HL-60 (cell line): ENCODE data around the gene LEF1.

ENCODE experiments used
- DNase-seq, 2 experiments: peaks; one replicate each; pipeline ENCODE4 v3.0.0-alpha.2; 2010 to 2020; ENCODE audit warnings: low read depth in 1 of 2, low spot score in 1 of 2
- H3K27ac ChIP-seq: fragments of 250-450 bp; sonication (Bioruptor Pico); replicated peaks from 2 replicates; pipeline ENCODE4 v1.5.1; 2020; ENCODE audit warnings: mild to moderate bottlenecking, moderate library complexity
- H3K27me3 ChIP-seq: fragments of 250-450 bp; sonication (Bioruptor Pico); 2 replicates; pipeline ENCODE4 v1.5.1; 2021; ENCODE audit warnings: mild to moderate bottlenecking, moderate library complexity; ENCODE audit not compliant: insufficient read depth, poor library complexity, severe bottlenecking
- H3K4me3 ChIP-seq: replicated peaks from 2 replicates; pipeline ENCODE4 v1.5.1; 2011; ENCODE audit warnings: mild to moderate bottlenecking, control low read depth, low read length; ENCODE audit not compliant: insufficient read depth
- CTCF ChIP-seq: IDR thresholded peaks from one replicate; pipeline ENCODE4 v1.5.1; 2011; ENCODE audit warnings: low read length, control low read depth, inconsistent platforms; ENCODE audit not compliant: insufficient read depth
- GABPA ChIP-seq: IDR thresholded peaks from 2 replicates; pipeline ENCODE4 v1.6.1; 2012; ENCODE audit warnings: low read depth
- POLR2AphosphoS5 ChIP-seq: IDR thresholded peaks from 2 replicates; pipeline ENCODE4 v1.6.1; 2012; ENCODE audit warnings: low read depth
- REST ChIP-seq: IDR thresholded peaks from 2 replicates; pipeline ENCODE4 v1.6.1; 2012; ENCODE audit warnings: low read depth; ENCODE audit not compliant: insufficient replicate concordance
- SPI1 ChIP-seq: IDR thresholded peaks from 2 replicates; pipeline ENCODE4 v1.6.1; 2012; ENCODE audit warnings: low read depth, mild to moderate bottlenecking, borderline replicate concordance

The LEF1 gene

DNA sequence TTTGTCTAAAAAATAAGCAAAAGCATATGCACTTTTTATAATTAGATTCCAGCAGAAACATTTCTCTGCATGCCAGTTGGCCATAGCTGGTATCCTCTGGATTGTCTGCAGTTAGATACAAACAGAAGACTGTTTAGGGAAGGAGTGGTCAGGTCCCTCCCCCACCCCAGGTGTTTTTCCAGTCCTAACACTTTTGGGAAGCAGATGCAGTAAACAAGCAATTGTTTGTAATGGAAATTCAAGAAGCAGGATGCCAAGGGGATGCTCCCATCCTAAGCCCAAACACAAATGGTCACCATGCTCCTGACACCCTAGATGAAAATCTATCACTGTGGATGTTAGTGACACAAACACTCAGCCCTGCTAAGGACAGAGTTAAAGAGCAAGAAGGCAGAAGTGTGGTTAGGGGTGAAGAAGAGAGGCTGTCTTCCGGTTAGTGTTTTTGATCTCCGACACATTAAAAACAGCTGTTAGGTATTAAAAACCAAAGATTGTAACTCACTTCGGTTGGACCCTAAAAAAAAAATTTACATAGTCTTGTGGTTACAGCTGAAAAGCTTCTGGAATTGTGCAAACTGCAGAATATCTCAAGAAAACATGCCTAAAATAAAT, 7.9 kb downstream of the LEF1 start:
- H3K4me3 ChIP-seq, result no peak overlapping the region
- no peak overlapping the region for H3K27ac ChIP-seq
- peaks cover 24% of the 10 kb centered on the region for H3K27me3 ChIP-seq
- no peak for TF ChIP-seq GABPA
- no peak for TF ChIP-seq SPI1
- TF ChIP-seq CTCF, result no peak
- no peak for TF ChIP-seq POLR2AphosphoS5
- TF ChIP-seq REST, result no peak
- no peak for DNase-seq

DNA sequence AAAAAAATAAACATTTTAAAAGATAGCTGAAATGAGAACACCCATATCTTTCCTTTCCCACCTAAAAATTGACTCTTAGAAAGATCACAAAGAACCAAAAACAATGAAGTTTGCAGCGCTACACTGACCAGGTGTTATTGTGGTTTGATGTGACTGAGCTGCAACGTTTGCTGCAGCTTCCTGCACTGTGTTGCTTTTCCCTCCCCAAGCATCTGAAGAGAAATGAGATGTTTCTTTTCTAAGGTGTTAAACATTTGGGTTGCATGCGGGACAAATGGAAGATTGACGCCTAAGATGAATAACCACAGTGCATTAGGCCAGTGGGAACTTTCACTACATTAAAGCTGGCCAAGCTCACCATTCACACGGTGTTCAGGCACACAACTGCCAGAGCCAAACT, 8.9 kb downstream of the LEF1 start:
- H3K27me3 ChIP-seq, result peaks cover 14% of the 10 kb centered on the region
- H3K4me3 ChIP-seq, result no peak overlapping the region
- TF ChIP-seq CTCF (no peak), GABPA (no peak), SPI1 (no peak), POLR2AphosphoS5 (no peak), REST (no peak)
- no peak overlapping the region for H3K27ac ChIP-seq
- no peak for DNase-seq

- DNase-seq, result no peak
- TF ChIP-seq REST, result no peak
- no peak for TF ChIP-seq POLR2AphosphoS5
- TF ChIP-seq SPI1, result no peak
- TF ChIP-seq GABPA, result no peak
- TF ChIP-seq CTCF, result no peak
- H3K27ac ChIP-seq, result no peak overlapping the region
- H3K4me3 ChIP-seq, result no peak overlapping the region
- peaks cover 5% of the 10 kb centered on the region for H3K27me3 ChIP-seq
These were observed 11.1 kb downstream of the LEF1 start for GRCh38 chr4:108157655-108158054.
